Stimulated activated CD8-positive, alpha-beta memory T cell treated with anti-CD3 and anti-CD28 coated beads, Interleukin-12 subunit alpha, Interleukin-12 subunit beta, amount 100 ng/mL, for 24 hours (primary cell): ENCODE data around the gene MAP3K8.

Source experiments
- DNase-seq: peaks from one replicate; pipeline ENCODE4 v3.0.0-alpha.2; 2020; ENCODE audit errors: extremely low read depth

Gene MAP3K8

DNA sequence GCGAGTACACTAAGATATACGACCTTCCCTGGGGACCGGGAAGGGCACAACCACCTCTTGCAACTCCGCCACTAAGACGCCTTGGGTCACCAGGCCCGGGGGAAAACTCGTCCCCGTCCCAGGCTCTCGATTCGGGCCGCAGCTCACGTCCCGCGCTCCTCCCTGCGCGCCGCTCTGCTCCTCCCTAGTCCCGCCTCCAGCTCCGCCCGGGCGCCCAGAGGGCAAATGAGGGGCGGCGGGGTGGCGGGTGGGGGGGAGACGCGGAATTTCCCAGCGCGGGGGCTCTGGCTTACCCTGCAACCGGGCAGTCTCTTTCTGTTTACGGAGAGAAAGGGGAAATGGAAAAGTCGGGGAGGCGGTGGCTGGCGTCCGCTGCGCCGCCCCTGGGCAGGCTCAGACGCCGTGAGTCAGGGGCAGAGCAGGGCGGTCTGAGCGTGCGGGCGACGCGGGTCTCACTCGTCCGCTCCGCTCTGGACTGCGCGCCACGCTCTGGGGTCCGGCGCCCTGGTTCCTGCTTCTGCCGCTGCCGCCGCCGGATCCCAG, at the start of gene MAP3K8:
MAP3K8 (plus strand) TSS at position 455 of the 543 bp plus-strand sequence. CDS start 4,755 bp downstream, outside the sequence.
- peak; percentile 73 for DNase-seq

DNA sequence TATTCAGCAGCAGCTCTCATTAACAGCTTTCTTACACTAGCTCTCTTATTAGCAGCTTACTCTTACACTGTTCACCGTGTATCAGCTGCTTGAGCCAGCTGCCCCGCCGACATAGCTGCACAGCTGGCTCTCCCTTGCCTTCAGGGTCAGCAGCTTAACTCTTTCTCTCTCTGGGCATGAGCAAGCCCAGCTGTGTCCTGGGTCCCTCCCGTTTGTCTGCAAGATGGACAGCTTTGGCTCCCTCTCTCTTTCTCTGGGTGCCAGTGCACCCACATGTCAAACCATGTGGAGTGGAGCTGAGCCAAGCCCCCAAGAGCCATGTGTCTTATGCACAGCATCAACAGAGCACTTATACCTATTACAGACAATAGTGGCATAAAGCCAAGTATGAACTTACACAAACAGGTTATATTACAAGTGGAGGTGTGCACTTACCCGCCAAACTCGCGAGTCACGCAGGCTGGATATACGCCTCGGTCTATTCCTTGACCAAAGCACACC, 49.2 kb upstream of the MAP3K8 start:
- no peak for DNase-seq

DNA sequence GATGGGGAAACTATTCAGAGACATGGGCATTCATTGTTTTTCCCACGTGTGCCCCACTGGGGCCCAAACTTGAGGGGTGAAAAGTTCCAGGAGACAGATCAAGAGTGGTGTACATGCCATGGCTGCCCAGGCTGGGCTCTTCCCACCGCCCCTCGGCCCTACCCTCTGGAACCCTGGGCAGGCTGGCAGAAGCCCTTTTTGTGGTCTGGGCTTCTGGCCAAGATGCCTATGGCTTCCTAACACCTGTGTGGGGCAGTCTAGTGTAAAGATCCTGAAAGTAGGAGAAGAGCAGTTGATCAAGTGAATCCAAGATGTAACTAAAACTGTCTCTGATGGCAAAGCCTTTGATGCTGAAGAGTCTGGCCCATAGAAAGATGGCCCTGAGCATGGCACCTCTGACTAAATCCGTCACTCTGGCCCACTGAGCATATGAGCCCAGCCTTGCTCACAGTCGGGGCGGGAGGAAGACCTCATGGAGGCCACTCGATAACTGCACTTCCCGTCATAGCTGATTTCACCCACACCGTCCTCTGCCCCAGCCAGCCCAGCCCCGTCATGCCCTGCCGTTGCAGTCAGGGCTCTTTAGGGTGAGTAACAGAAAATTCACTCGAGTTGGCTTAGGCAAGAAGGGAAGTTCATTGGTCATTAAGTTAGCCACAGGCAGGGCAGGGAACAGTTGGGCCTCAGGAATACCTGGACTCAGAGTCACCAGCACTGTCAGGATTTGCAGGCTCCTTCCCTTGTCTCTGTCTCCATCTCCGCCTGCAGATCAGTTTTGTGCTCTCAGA, 47.0 kb upstream of the MAP3K8 start:
- DNase-seq, result no peak

GRCh38 chr10:30387646-30388243, 46.2 kb upstream of the MAP3K8 start:
- no peak for DNase-seq

- no peak for DNase-seq
These were observed 44.4 kb upstream of the MAP3K8 start for GRCh38 chr10:30389543-30389942.

- no peak for DNase-seq
These were observed 43.8 kb upstream of the MAP3K8 start for GRCh38 chr10:30390207-30390606.

DNA sequence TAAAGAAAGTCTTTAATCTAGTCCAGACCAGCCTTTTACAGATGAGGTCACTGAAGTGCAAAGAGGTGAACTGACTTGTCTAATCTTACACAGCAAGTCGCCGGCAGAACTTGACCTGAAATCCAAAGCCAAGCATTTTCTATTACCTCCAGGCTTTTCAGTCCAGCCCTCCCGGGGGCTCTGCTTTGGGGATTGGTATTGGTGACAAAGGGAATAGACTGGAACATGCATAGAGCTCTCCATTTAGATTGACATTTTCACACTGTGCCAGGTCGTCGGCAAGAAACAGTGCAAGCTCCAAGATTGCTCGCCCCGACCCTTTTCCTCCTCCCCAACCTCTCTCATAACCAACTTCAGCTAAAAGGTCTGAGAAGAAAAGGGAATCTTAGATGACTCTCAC, 42.7 kb upstream of the MAP3K8 start:
- DNase-seq, result no peak

DNA sequence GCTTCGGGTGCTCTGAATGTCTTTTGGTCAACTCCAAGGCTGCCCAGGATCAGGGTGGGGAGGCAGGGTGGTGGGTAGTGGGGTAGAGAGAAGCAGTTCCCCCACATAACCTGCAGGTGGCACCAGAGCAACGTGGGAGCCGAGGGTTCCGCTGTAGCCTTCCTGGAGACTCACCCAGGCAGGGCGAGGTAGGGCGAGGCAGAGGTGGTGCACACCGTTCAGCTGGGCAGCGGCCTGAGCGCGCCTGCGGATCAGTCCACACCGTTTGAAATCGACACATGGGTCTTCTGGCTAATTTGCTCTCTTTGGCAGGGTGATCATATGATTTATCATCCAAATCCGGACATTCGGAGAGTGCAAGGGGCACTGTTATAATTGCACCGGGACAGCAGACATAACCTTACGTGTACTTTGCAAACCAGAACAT, 41.4 kb upstream of the MAP3K8 start:
- DNase-seq, result peak; percentile 40

DNA sequence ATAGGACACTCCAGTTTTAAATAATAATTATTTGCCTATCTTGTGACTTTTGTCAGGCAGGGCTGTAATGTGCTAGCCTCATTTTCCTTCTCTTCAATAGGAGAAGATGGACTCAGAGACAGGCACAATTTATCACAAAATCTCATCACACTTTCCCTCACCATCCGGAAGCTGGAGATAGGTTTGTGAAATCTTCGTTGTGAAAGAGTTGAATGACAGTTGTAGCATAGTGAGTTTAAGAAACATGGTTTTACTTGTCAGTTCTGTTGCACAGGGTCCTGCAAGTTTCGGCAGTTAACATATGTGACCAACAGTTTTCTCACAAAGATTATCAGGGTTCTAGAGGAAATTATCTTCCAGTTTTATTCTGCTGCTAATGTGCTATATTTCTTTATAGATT, 37.7 kb upstream of the MAP3K8 start:
- DNase-seq, result no peak

- no peak for DNase-seq
These were observed 37.3 kb upstream of the MAP3K8 start for GRCh38 chr10:30396698-30397097.

- DNase-seq, result no peak
These were observed 35.8 kb upstream of the MAP3K8 start for GRCh38 chr10:30398193-30398592.

- no peak for DNase-seq
These were observed 35.2 kb upstream of the MAP3K8 start for GRCh38 chr10:30398788-30399187.

GRCh38 chr10:30403494-30403893, 30.5 kb upstream of the MAP3K8 start:
- DNase-seq, result no peak

GRCh38 chr10:30404540-30404939, 29.4 kb upstream of the MAP3K8 start:
- no peak for DNase-seq

GRCh38 chr10:30411263-30411662, 22.7 kb upstream of the MAP3K8 start:
- DNase-seq, result no peak

DNA sequence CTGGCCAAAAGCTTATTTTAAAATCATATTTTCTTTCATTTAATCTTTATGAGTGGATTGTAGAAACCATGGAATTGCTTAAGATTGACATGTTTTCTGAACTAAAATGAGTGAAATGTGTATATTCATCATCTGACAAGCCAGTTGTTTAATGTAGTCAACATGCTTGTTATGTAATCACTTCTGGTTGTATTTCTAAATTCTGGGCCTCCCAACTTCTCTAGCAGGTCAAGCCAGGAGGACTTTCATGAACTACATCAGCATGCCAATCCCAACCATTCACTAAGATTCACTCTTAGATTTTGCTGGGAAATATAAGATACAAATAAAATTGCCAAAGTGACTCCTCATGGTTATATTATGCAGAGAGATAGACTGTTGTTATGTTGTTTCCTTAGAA, 21.1 kb upstream of the MAP3K8 start:
- no peak for DNase-seq

DNA sequence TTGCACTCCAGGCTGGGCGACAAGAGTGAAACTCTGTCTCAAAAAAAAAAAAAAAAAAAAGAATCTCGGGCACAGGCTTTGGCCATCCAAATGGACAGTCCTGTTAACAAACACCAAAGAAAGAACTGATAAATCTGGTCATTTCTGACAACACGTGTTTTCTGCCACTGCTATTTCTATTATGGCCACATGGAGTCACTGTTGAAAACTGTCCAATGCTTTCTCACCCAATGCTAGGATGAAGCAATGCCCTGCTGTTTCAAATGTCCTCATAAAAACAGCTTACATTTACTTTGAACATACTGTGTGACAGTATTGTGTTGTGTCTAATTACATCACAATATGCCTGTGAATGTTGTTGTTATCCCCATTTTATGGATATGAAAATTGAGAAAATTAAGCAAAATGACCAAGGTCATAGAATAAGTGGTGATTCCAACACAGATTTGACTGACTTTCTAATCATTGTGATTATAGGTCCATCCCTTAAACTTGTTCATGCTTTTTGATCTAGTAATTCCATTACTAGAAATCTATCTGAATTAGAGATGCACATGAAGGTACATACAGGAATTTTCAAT, 19.9 kb upstream of the MAP3K8 start:
- DNase-seq, result no peak

DNA sequence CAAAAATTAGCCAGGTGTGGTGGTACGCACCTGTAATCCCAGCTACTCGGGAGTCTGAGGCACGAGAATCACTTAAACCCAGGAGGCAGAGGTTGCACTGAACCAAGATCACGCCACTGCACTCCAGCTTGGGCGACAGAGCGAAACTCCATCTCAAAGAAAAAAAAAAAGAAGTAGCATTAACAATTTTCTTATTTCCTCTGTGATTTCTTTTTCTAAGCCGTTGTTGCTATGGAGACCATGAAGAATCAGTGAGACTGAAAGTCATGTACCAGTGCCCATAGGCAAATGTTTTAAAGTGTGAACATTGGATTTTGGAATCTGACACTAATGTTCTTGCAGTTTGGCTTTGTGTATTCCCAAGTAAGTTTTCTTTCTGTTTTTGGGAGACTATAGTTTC, 18.4 kb upstream of the MAP3K8 start:
- no peak for DNase-seq

GRCh38 chr10:30417301-30417700, 16.7 kb upstream of the MAP3K8 start:
- DNase-seq, result no peak

DNA sequence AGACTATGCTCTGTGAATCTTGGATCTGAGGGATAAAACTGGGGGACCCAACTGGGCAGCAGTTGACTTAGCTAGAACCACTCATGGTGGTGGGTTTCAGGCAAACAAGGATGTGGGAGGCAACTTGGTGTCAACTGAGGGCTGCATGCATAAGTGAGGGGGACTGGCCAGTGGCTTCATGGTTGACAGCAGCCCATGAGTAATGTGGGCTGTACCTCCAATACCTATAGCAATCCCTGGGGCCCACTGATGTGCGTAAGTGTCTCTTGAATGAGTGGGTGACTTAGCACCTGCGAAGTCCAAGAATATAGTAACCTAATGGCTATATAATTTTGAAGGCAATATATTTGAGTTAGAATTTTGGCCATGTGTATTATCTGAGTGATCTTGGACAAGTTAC, 13.7 kb upstream of the MAP3K8 start:
- DNase-seq, result no peak

- DNase-seq, result no peak
These were observed 13.2 kb upstream of the MAP3K8 start for GRCh38 chr10:30420766-30421165.

- no peak for DNase-seq
These were observed 11.8 kb upstream of the MAP3K8 start for GRCh38 chr10:30422151-30422695.
